Measurements from ENCODE around the gene C1GALT1. TPM values are rescaled to one million over a fixed set of nuclear protein-coding genes. Genes with fewer than 3 reads are reported as not detected.
"Not testable (repeated sequence)": the region's sequence is repeated elsewhere in the genome, so short reads cannot be mapped to it uniquely, and the experiment has no call there.

C1GALT1 gene
- total RNA-seq, 1 donor from 2014 or later = 164 TPM

GRCh38 chr7:7231865-7232264, 49.5 kb downstream of the C1GALT1 start:
- DNase-seq (ENCODE audit: low read depth) = no peak

DNA sequence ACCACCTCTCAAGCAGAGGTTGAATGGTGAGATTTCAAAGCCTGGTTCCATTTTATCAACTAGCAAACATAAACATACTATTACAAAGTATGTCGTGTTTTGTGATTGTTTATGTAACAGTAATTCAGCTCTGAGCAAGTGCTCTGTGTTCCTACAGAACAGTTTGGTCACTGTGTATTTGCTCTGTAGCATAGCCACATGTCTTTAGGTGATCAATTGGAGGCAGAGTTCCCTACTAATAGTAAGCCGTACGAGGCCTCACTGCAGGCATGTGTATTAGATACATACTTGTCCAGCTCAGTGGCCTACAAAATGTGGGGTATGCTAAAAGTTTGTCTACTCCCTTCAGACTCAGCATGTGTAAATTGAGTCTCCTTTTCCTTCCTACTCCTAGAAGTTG, 53.0 kb downstream of the C1GALT1 start:
- no peak for DNase-seq (ENCODE audit: low read depth)

DNA sequence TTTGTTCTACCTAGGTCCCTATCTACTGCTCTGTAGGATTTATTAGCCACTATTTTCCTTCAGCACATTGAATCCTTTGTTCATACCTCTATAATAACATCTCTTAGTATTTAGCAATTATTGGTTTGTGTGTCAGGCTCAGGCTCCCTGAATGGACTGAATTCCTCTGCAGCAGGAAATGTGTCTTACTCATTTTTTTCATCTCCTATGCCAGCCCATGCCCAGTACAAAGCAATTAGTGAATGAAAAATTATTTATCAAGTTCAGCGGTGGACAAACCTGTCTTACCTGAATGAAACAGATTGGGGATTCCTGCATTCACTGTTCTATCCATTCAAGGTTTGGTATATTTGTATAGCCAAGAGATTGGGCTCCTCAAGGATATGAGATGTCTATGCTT, 53.7 kb downstream of the C1GALT1 start:
- no peak for DNase-seq (ENCODE audit: low read depth)

GRCh38 chr7:7237201-7237977, 55.0 kb downstream of the C1GALT1 start:
- DNase-seq (ENCODE audit: low read depth) = no peak

- DNase-seq (ENCODE audit: low read depth) = no peak
These were observed 55.6 kb downstream of the C1GALT1 start for GRCh38 chr7:7237978-7238267.

DNA sequence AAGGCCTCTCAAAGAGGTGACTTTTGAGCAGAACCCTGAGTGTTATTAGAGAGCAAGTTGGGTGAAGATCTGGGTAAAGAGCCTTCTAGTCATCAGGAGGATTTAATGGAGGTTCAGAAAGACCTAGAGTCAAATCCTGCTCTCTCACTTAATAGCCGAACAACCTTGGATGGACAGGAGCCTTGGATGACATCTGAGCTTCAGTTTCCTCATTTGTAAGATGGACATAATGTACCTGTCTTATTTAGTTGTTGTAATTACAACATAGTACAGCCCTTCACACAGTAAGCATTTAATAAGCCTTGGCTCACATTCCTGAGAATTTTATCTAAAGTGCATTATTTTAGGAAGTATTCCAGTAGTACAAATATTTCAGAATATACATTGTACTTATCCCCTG, 57.0 kb downstream of the C1GALT1 start:
- DNase-seq (ENCODE audit: low read depth) = no peak

GRCh38 chr7:7242899-7243298, 60.6 kb downstream of the C1GALT1 start:
- DNase-seq (ENCODE audit: low read depth) = no peak

DNA sequence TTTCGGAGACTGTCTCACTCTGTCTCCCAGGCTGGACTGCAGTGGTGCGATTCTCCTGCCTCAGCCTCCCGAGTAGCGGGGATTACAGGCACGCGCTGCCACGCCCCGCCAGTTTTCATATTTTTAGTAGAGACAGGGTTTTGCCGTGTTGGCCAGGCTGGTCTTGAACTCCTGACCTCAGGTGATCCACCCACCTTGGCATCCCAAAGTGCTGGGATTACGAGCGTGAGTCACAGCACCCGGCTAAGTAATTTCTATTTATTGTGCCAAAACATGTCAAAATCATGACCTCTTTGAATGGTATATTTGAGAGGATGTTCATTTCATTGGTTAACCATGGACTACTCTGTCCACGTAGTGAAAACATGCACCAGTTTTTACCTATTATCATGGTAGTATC, 62.9 kb downstream of the C1GALT1 start:
- DNase-seq (ENCODE audit: low read depth) = not testable (repeated sequence)

GRCh38 chr7:7246223-7246622, 63.9 kb downstream of the C1GALT1 start:
- no peak for DNase-seq (ENCODE audit: low read depth)

DNA sequence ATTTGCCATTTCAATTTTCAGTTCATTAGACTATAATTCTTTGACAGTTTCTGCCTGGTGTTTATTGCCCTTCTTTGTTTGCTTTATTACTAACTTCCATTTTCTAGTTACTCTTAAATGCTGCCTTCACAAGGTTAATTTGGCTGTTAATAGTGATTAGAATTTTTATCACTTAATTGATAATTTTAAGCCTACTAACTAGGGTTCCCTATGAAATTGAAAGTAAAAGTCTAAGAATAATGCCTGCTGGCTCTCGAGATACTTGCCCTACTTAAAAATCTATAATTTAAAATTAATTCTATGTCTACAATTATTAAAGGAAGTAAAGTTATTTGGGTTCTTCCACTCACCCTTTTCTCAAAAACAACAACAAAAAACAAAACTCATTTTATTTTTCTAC, 65.3 kb downstream of the C1GALT1 start:
- DNase-seq (ENCODE audit: low read depth) = no peak

GRCh38 chr7:7249814-7250213, 67.5 kb downstream of the C1GALT1 start:
- no peak for DNase-seq (ENCODE audit: low read depth)

GRCh38 chr7:7251742-7252141, 69.4 kb downstream of the C1GALT1 start:
- no peak for DNase-seq (ENCODE audit: low read depth)

- DNase-seq (ENCODE audit: low read depth) = no peak
These were observed 72.0 kb downstream of the C1GALT1 start for GRCh38 chr7:7254319-7254718.

GRCh38 chr7:7254908-7255307, 72.6 kb downstream of the C1GALT1 start:
- DNase-seq (ENCODE audit: low read depth) = peak; percentile 22

DNA sequence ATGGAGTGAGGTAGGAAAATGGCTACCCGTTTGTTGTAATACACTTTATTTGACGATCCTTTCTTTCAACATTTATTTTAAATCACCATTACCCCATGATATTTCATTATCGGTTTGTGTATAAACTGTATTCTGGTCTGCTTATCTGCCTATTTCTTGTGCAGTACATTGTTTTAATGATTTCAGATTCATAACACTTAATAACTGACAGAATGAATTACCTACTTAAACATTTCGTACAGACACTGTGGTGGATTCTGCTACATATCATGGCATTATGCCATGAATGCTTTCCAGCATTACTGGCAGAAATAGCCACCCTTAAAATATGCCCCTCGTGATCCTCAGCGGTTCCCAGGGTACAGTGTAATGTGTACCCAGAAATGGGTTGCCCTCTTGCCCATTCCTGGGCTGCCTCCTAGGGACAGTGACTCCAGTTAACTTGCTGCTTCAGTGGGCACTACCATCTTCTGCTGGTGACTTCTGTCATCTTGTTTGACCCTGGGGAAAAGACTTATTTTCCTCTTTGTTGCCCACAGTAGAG, 74.5 kb downstream of the C1GALT1 start:
- no peak for DNase-seq (ENCODE audit: low read depth)

DNA sequence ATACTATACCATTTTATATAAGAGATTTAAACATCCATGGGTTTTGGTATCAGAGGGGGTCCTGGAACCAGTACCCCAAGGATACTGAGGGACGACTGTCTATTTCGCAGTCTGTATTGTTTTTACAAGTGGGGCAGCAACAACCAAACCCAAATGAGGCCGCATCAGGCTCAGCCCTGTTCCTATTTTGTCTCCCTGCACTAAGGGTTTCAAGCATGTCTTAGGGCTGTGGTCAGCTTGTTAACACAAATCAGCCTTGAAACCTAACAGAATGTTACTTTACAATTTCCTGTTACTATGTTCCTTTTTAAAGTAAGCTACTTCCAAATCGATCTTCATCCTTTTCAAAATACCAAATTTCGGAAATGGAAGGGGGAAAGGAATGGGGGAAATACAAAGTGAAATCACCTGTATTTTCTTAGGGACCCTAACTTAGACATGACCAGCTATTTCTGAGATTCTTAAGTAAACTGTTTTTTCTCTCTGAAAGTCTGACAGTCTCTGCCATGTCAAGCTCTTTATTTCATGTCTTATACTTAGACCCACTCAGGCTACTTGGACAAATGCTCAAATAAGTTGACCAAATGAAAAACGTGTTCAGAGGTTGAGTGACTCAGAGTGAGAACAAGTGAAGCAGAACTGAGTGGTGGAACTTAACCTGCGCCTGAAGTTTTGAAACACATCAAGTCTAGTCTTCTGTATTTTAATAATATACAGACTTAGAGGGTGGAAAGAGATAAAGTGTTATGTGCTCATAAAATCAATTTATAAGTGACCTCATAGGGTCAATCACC, 75.8 kb downstream of the C1GALT1 start:
- DNase-seq (ENCODE audit: low read depth) = no peak

DNA sequence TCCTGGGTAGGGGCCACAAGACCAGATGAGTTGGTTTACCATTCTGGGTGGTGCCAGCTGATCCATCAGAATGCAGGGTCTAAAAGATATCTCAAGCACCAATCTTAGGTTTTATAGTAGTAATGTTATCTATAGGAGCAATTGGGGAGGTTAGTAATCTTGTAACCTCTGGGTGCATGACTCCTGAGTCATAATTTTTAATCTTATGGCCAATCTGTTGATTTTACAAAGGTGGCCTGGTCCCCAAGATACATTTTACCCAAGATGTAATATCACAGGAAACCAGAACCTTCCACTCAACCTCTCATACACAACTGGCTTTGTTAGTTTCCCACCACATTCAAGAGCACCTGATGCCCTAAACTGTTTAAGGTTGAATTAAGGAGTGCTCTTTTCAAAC, 79.5 kb downstream of the C1GALT1 start:
- DNase-seq (ENCODE audit: low read depth) = no peak

- peak; percentile 78 for DNase-seq (ENCODE audit: low read depth)
These were observed 81.2 kb downstream of the C1GALT1 start for GRCh38 chr7:7263297-7264230.

GRCh38 chr7:7264306-7265040, 82.1 kb downstream of the C1GALT1 start:
- DNase-seq (ENCODE audit: low read depth) = peak; percentile 71
